Psoas muscle (tissue), 8 donors: ENCODE data around the gene PPP6R2. TPM values are rescaled to one million over a fixed set of nuclear protein-coding genes. Genes with fewer than 3 reads are reported as not detected.

ENCODE experiments used
- ATAC-seq, 4 donors: fragments of 200-7000 bp; cut with Tn5 transposase; one replicate each; pipeline ENCODE4 v1.9.1; 2020; ENCODE audit warnings: moderate library complexity in 3 of 4, mild to moderate bottlenecking in 2 of 4
- DNase-seq, 2 donors: peaks; one replicate each; pipeline ENCODE4 v3.0.0-alpha.2; 2020
- H3K27ac ChIP-seq: fragments of 200-600 bp; one replicate; pipeline ENCODE4 v1.8.0; 2022
- H3K27me3 ChIP-seq, 3 donors: fragments of 200-600 bp in 1 of 3; one replicate each; pipeline versions ENCODE4 v1.6.1 to v1.8.0; 2013 to 2022; ENCODE audit warnings: low read length in 2 of 3, mild to moderate bottlenecking in 2 of 3, moderate library complexity in 1 of 3; ENCODE audit not compliant: insufficient read depth in 3 of 3
- H3K36me3 ChIP-seq, 2 donors: fragments of 200-600 bp in 1 of 2; one replicate each; pipeline versions ENCODE4 v1.6.1 to v1.8.0; 2013 to 2022; ENCODE audit warnings: low read depth in 1 of 2, mild to moderate bottlenecking in 1 of 2, moderate library complexity in 1 of 2; ENCODE audit not compliant: insufficient read depth in 1 of 2
- H3K4me1 ChIP-seq: fragments of 200-600 bp; one replicate; pipeline ENCODE4 v1.8.0; 2022
- H3K4me3 ChIP-seq: fragments of 200-600 bp; one replicate; pipeline ENCODE4 v1.8.0; 2022; ENCODE audit warnings: mild to moderate bottlenecking
- H3K9me3 ChIP-seq: fragments of 200-600 bp; one replicate; pipeline ENCODE4 v1.8.0; 2022
- CTCF ChIP-seq: fragments of 200-600 bp; IDR thresholded peaks from one replicate; pipeline ENCODE4 v1.8.0; 2022; ENCODE audit warnings: antibody characterized with exemption
- WGBS, 3 donors: extraction: QIAGEN DNeasy Blood & Tissue Kit; methylation state at CpG; one replicate each; pipeline versions ENCODE4 v1.1.6 to v1.1.7; 2013; 5-methylcytosine and 5-hydroxymethylcytosine counted together
- intact Hi-C, 2 donors: fragments of 100-400 bp; cut with DNase I; formaldehyde crosslinking; loops; one replicate each; pipeline versions ENCODE4 v1.11.0 to v1.14.2; 2022
- polyA plus RNA-seq, 3 donors: library from polyadenylated mRNA; stranded (reverse); fragments of 200-250 nt; gene quantifications; one replicate each; pipeline ENCODE4 v1.2.3, GENCODE V29; 2013
- total RNA-seq, 4 donors: library from RNA; stranded (reverse); fragmentation: NEBNext Ultra II Directional in 2 of 4; extraction: Animal tissue kit (Norgen Biotek cat#: 25700) in 2 of 4; gene quantifications; one replicate each; pipeline versions ENCODE4 v1.2.1 to v1.2.4, GENCODE V29; 2021 to 2023
- donor health status: healthy with polysubstance abuse.
- donor health status: DM: no; HTN: no; CAD: no; lungs with moderate emphysema.
- donor health status: Bipolar disorder and iron deficiency.
- donor health status: healthy.
- donor health status: DM: yes; HTN: yes; CAD: no.
- donor health status: DM: no; HTN: no; CAD: no.
- donor health status: DM: no; HTN: no; CAD: no.
- donor health status: DM: yes; HTN: yes; CAD: no.

The PPP6R2 gene
- total and polyA plus RNA-seq, 7 donors, result 31.6 to 48.2 (median 41.6) TPM

GRCh38 chr22:50471962-50472361 is 128.8 kb downstream of the PPP6R2 start:
- intact Hi-C loops, result no loop called here
- H3K4me3 ChIP-seq, result no peak overlapping the region
- H3K9me3 ChIP-seq, result no peaks in the 10 kb centered on the region
- WGBS, 3 donors, result 76 to 85% (median 82%) methylated on average over 5 of the region's 5 CpGs
- TF ChIP-seq CTCF, result no peak
- DNase-seq (no peak), ATAC-seq (no peak)
- H3K4me1 ChIP-seq, result peaks cover 50% of the 10 kb centered on the region
- no peak overlapping the region for H3K27ac ChIP-seq
- H3K36me3 ChIP-seq, result peaks cover 0 to 8% of the 10 kb centered on the region in 2 donors
- H3K27me3 ChIP-seq, result no peaks in the 10 kb centered on the region

- peaks cover 50% of the 10 kb centered on the region for H3K4me1 ChIP-seq
- intact Hi-C loops, result no loop called here
Measured at GRCh38 chr22:50473088-50473487, 130.0 kb downstream of the PPP6R2 start.

GRCh38 chr22:50473855-50474671 is 130.9 kb downstream of the PPP6R2 start:
- Histone ChIP-seq H3K9me3 (no peaks in the 10 kb centered on the region), H3K27ac (peak overlapping the region; percentile 66), H3K36me3 (no peaks in the 10 kb centered on the region), H3K4me3 (peak overlapping the region; percentile 88), H3K27me3 (peaks cover 0 to 3% (median under 1%) of the 10 kb centered on the region in 3 donors), H3K4me1 (peaks cover 47% of the 10 kb centered on the region)
- peak; percentile 3 to 38 (median 12) for ATAC-seq
- peak in 1 of 2 donors; percentile 40 for DNase-seq
- TF ChIP-seq CTCF, result no peak
- WGBS, 3 donors, result 5 to 8% (median 5%) methylated on average over 40 to 62 of the region's 62 CpGs
- intact Hi-C loops, result no loop called here

More at GRCh38 chr22:50473088-50473487, 130.0 kb downstream of the PPP6R2 start:
- WGBS, 3 donors, result 78 to 80% (median 80%) methylated on average over 6 of the region's 6 CpGs
- Histone ChIP-seq H3K36me3 (no peaks in the 10 kb centered on the region), H3K9me3 (no peaks in the 10 kb centered on the region), H3K27me3 (no peaks in the 10 kb centered on the region), H3K27ac (no peak overlapping the region), H3K4me3 (peak overlapping the region; percentile 88)
- TF ChIP-seq CTCF, result peak; percentile 11
- DNase-seq (no peak), ATAC-seq (no peak)

GRCh38 chr22:50474710-50475651 is 131.9 kb downstream of the PPP6R2 start, which contains the start of gene SBF1:
Gene SBF1, minus strand, starts transcription at chr22:50475035. Its CDS starts 195 bp downstream, at chr22:50474840.
- DNase-seq (peak; percentile 93 to 97), ATAC-seq (peak; percentile 97 to 99 (median 98))
- 1% methylated on average over 53 to 97 of the region's 97 CpGs for WGBS, 3 donors
- Histone ChIP-seq H3K27me3 (peaks cover 0 to 9% (median 7%) of the 10 kb centered on the region in 3 donors), H3K36me3 (no peaks in the 10 kb centered on the region), H3K27ac (peak within 1 kb of the TSS; percentile 69), H3K4me1 (peaks cover 39% of the 10 kb centered on the region), H3K4me3 (peak within 1 kb of the TSS; percentile 88), H3K9me3 (no peaks in the 10 kb centered on the region)
- intact Hi-C loops, result no loop called here
- no peak for TF ChIP-seq CTCF
